ENCODE data around the gene WDR11. TPM values are rescaled to one million over a fixed set of nuclear protein-coding genes. Genes with fewer than 3 reads are reported as not detected.

WDR11 gene
- polyA plus RNA-seq, 3 donors, result 32.9 to 68.0 (median 50.1) TPM

- intact Hi-C loops (cut with micrococcal nuclease), result no loop called here
- peak overlapping the region in 2 of 7 donors; percentile 7 to 37 for H3K27ac Mint-ChIP-seq
- no peak overlapping the region for H3K4me2 ChIP-seq (replicated peaks; ENCODE audit: extremely low read depth, low read length, poor library complexity, severe bottlenecking)
- H3K4me3 Mint-ChIP-seq, result no peak overlapping the region
- no CpG with 5 or more reads among the region's 1 CpG for WGBS (ENCODE audit: insufficient coverage)
- no peaks in the 10 kb centered on the region for H3K9me3 Mint-ChIP-seq
- no peaks in the 10 kb centered on the region for H3K9me3 ChIP-seq (replicated peaks in 1 of 2; ENCODE audit: control insufficient read depth in 1 of 2, insufficient read depth in 1 of 2, low read length in 2 of 2)
- H3K36me3 ChIP-seq (replicated peaks in 1 of 2; ENCODE audit: control insufficient read depth in 1 of 2, insufficient read depth in 2 of 2, low read length in 2 of 2), result peaks cover 74 to 79% of the 10 kb centered on the region in 2 donors
- no peak overlapping the region for H3K9ac ChIP-seq (ENCODE audit: insufficient read depth, low read length, poor library complexity, severe bottlenecking)
- no peaks in the 10 kb centered on the region for H3K79me2 ChIP-seq (ENCODE audit: insufficient read depth, low read length)
- H3K4me1 Mint-ChIP-seq, result peaks cover 9% of the 10 kb centered on the region
- no peaks in the 10 kb centered on the region for H3K27me3 ChIP-seq (ENCODE audit: control insufficient read depth in 2 of 2, insufficient read depth in 2 of 2, low read length in 2 of 2)
- no peaks in the 10 kb centered on the region for H4K20me1 ChIP-seq (ENCODE audit: insufficient read depth, low read length)
- no peak overlapping the region for H3K4me3 ChIP-seq (replicated peaks in 1 of 3; ENCODE audit: low read depth in 2 of 3, low read length in 3 of 3)
- peaks cover 64 to 76% of the 10 kb centered on the region in 2 donors for H3K36me3 Mint-ChIP-seq
- no peaks in the 10 kb centered on the region for H3K27me3 Mint-ChIP-seq (ENCODE audit: low read depth in 3 of 3)
- no peak overlapping the region for H2AFZ ChIP-seq (ENCODE audit: insufficient read depth, low read depth, low read length, poor library complexity, severe bottlenecking)
- no peak for TF ChIP-seq CTCF (IDR thresholded peaks at IDR 0.05)
- peak; percentile 12 to 40 (median 34) for DNase-seq
- H3K4me1 ChIP-seq (ENCODE audit: control insufficient read depth in 1 of 2, insufficient read depth in 2 of 2, low read length in 2 of 2), result peaks cover 5% of the 10 kb centered on the region in 2 donors
- peak overlapping the region in 1 of 2 donors; percentile 47 for H3K27ac ChIP-seq (ENCODE audit: low read depth in 1 of 2, low read length in 2 of 2)
Measured at GRCh38 chr10:120883071-120883470, 31.9 kb downstream of the WDR11 start.

GRCh38 chr10:120887482-120887881 lies 36.3 kb downstream of the WDR11 start:
- H3K4me3 Mint-ChIP-seq, result no peak overlapping the region

More at GRCh38 chr10:120887482-120887881, 36.3 kb downstream of the WDR11 start:
- H3K36me3 Mint-ChIP-seq, result peaks cover 72 to 81% of the 10 kb centered on the region in 2 donors
- Histone ChIP-seq H4K20me1 (ENCODE audit: insufficient read depth, low read length) (peaks cover under 1% of the 10 kb centered on the region), H2AFZ (ENCODE audit: insufficient read depth, low read depth, low read length, poor library complexity, severe bottlenecking) (no peak overlapping the region), H3K9ac (ENCODE audit: insufficient read depth, low read length, poor library complexity, severe bottlenecking) (no peak overlapping the region), H3K9me3 (replicated peaks in 1 of 2; ENCODE audit: control insufficient read depth in 1 of 2, insufficient read depth in 1 of 2, low read length in 2 of 2) (no peaks in the 10 kb centered on the region), H3K4me2 (replicated peaks; ENCODE audit: extremely low read depth, low read length, poor library complexity, severe bottlenecking) (no peak overlapping the region), H3K27me3 (ENCODE audit: control insufficient read depth in 2 of 2, insufficient read depth in 2 of 2, low read length in 2 of 2) (no peaks in the 10 kb centered on the region), H3K4me3 (replicated peaks in 1 of 3; ENCODE audit: low read depth in 2 of 3, low read length in 3 of 3) (no peak overlapping the region), H3K36me3 (replicated peaks in 1 of 2; ENCODE audit: control insufficient read depth in 1 of 2, insufficient read depth in 2 of 2, low read length in 2 of 2) (peaks cover 83 to 91% of the 10 kb centered on the region in 2 donors), H3K79me2 (ENCODE audit: insufficient read depth, low read length) (no peaks in the 10 kb centered on the region), H3K4me1 (ENCODE audit: control insufficient read depth in 1 of 2, insufficient read depth in 2 of 2, low read length in 2 of 2) (peaks cover 5% of the 10 kb centered on the region in 2 donors), H3K27ac (ENCODE audit: low read depth in 1 of 2, low read length in 2 of 2) (no peak overlapping the region)
- DNase-seq, result no peak
- H3K27ac Mint-ChIP-seq, result no peak overlapping the region
- peaks cover 9% of the 10 kb centered on the region for H3K4me1 Mint-ChIP-seq
- peaks cover 0 to 2% (median 0%) of the 10 kb centered on the region in 7 donors for H3K9me3 Mint-ChIP-seq
- intact Hi-C loops (cut with micrococcal nuclease), result no loop called here
- no peak for TF ChIP-seq CTCF (IDR thresholded peaks at IDR 0.05)
- H3K27me3 Mint-ChIP-seq (ENCODE audit: low read depth in 3 of 3), result no peaks in the 10 kb centered on the region
- WGBS (ENCODE audit: insufficient coverage), result 94% methylated on average over 2 of the region's 3 CpGs

Data from CD14-positive monocyte (primary cell).